Gastroesophageal sphincter (tissue), 2 donors: ENCODE data around the gene ANKS1B.

Source experiments
- POLR2A ChIP-seq, 2 donors: fragments of 450-650 bp; IDR thresholded peaks; one replicate each; pipeline ENCODE4 v1.6.1; 2017; ENCODE audit warnings: antibody characterized with exemption in 2 of 2, mild to moderate bottlenecking in 2 of 2, moderate library complexity in 1 of 2
- POLR2AphosphoS5 ChIP-seq: sonication (generic); formaldehyde crosslinking; IDR thresholded peaks from one replicate; pipeline ENCODE4 v1.6.1; 2017; ENCODE audit warnings: antibody characterized with exemption

GRCh38 chr12:99223579-99223978 lies 761.2 kb downstream of the ANKS1B start:
- TF ChIP-seq POLR2A (IDR thresholded peaks at IDR 0.05) (no peak), POLR2AphosphoS5 (no peak)
